Dendritic cell treated with granulocyte-macrophage colony-stimulating factor and Interleukin-4, amounts not matched to agents 40 ng/mL and 50 ng/mL, for 4 days (primary cell): Measurements from ENCODE around the gene CCNE1.

Source experiments
- H3K27ac Mint-ChIP-seq: one replicate; pipeline ENCODE4 v1.8.0; 2022; ENCODE audit warnings: mild to moderate bottlenecking, mixed read lengths
- H3K27me3 Mint-ChIP-seq: one replicate; pipeline ENCODE4 v1.8.0; 2022; ENCODE audit warnings: mild to moderate bottlenecking, mixed read lengths
- H3K36me3 Mint-ChIP-seq: one replicate; pipeline ENCODE4 v1.8.0; 2022; ENCODE audit warnings: low read depth, mixed read lengths
- H3K4me1 Mint-ChIP-seq: one replicate; pipeline ENCODE4 v1.8.0; 2022; ENCODE audit warnings: low read depth, mixed read lengths
- H3K4me3 Mint-ChIP-seq: one replicate; pipeline ENCODE4 v1.8.0; 2022; ENCODE audit warnings: mild to moderate bottlenecking, moderate library complexity, mixed read lengths
- H3K9me3 Mint-ChIP-seq: one replicate; pipeline ENCODE4 v1.8.0; 2022; ENCODE audit warnings: mixed read lengths
- intact Hi-C: fragments of 100-400 bp; cut with micrococcal nuclease; formaldehyde crosslinking; loops from one replicate; pipeline ENCODE4 v1.15.0; 2022

Gene CCNE1

DNA sequence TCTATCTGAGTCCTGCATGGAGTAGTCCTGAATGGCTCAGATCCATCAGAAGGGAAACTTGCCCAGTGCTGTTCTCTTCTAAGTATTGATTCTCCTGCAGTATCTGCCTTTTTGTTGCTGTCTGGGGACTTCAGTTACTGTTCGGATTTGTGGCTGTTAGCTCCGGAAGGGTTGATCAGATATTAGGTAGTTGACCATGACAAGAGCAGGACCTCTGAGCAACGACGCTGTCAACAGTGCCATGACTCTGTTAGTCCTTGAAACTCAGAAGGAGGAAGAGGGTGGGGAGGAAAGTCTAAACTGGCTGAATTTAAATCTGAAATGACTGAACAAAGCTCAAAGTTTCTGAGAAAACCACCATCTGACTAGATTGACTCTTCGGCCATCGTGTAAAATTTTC is 42.2 kb downstream of the CCNE1 start:
- no peaks in the 10 kb centered on the region for H3K4me1 Mint-ChIP-seq
- no peak overlapping the region for H3K4me3 Mint-ChIP-seq
- H3K9me3 Mint-ChIP-seq = no peaks in the 10 kb centered on the region
- H3K27me3 Mint-ChIP-seq = peaks cover 8% of the 10 kb centered on the region
- intact Hi-C loops = no loop called here
- no peaks in the 10 kb centered on the region for H3K36me3 Mint-ChIP-seq
- H3K27ac Mint-ChIP-seq = no peak overlapping the region

DNA sequence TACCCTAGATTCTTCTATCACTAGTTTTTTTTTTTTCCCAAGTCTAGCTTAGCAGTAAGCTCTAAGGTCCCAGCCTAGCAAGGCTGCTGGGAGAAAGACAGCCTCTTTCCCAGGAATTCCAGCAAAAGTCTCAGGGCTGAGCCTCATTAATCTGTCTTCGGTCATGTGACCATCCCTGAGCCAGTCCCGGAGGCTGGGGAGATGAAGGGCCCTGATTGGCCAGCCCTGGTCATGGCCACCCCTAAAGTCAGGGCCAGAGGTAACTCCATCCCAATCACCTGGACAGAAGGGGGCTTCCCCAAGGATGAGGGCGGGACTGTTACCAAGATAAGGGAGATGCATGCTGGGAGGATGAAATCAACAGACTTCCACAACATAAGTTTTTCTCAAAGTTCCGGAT is 43.3 kb downstream of the CCNE1 start:
- Mint-ChIP-seq H3K9me3 (no peaks in the 10 kb centered on the region), H3K27me3 (peaks cover 6% of the 10 kb centered on the region)
- intact Hi-C loops = no loop called here

DNA sequence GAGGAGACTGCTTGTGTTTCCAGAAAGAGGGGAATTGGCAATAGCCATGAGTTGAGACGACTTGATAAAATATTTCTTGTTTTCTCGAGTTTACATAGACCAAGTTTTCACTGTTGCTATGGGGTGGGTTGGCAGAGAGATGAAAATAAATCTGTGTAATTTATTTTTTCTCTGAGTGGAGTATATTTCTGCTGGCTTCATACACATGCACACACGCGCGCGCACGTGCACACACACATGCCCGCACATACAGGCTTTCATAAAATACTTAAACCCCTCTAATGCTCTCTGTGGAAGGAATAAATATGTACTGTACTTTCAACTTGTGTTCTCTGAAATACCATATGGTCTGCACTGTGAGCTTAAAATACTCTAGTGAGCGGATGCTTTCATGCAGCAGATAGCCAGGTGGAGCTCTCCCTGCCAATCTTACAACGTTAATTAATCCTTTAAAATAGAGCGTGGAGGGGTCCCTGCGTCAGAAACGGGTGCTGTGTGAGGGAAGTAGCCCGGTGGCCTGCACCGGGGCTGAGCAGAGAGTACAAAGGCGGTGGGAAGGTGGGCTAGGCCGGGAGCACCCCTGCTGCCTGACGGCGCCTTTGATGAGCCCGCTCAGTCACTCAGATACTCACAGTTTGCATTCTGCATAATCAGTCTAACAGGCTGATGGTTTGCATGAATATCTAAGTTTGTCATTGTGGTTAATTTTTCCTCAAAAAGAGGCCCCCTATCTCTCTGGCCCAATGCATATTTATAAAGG is 44.1 kb downstream of the CCNE1 start:
- no peaks in the 10 kb centered on the region for H3K9me3 Mint-ChIP-seq
- H3K4me3 Mint-ChIP-seq = no peak overlapping the region
- no peaks in the 10 kb centered on the region for H3K36me3 Mint-ChIP-seq
- peaks cover 4% of the 10 kb centered on the region for H3K27me3 Mint-ChIP-seq
- H3K4me1 Mint-ChIP-seq = no peaks in the 10 kb centered on the region
- intact Hi-C loops = no loop called here
- no peak overlapping the region for H3K27ac Mint-ChIP-seq

More for the DNA sequence above, 43.3 kb downstream of the CCNE1 start:
- Mint-ChIP-seq H3K27ac (no peak overlapping the region), H3K4me1 (no peaks in the 10 kb centered on the region), H3K36me3 (no peaks in the 10 kb centered on the region), H3K4me3 (no peak overlapping the region)

DNA sequence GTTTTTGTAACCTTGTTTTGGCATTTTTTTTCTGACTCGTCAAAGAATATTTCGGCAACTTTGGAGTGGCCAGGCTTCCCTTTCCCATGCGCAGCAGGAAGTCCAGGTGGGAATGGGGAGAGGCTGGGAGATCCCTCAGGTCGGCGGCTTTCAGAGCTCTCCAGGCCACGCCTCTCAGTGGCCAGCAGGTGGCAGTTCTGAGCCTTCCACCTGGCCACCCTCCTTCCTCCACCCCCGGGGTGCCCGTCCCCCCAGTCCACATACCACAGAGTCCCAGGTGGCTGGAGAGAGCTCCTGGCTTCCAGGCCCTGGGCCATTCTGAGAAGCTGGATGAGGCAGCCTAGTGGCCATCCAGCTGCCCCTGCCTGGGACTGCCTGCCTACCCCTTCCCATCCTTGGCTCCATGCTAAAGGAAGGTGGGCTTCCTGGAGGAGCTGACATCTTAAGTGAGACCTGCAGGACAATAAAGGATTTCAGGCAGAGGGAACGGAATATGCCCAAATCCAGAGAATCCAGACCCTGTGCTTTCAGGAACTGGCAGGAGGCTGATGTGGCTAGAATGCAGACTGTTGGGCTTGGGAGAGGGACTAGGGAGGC is 46.3 kb downstream of the CCNE1 start:
- intact Hi-C loops = no loop called here
- Mint-ChIP-seq H3K36me3 (no peaks in the 10 kb centered on the region), H3K27me3 (peaks cover 4% of the 10 kb centered on the region), H3K4me3 (no peak overlapping the region), H3K9me3 (no peaks in the 10 kb centered on the region), H3K27ac (no peak overlapping the region), H3K4me1 (no peaks in the 10 kb centered on the region)

DNA sequence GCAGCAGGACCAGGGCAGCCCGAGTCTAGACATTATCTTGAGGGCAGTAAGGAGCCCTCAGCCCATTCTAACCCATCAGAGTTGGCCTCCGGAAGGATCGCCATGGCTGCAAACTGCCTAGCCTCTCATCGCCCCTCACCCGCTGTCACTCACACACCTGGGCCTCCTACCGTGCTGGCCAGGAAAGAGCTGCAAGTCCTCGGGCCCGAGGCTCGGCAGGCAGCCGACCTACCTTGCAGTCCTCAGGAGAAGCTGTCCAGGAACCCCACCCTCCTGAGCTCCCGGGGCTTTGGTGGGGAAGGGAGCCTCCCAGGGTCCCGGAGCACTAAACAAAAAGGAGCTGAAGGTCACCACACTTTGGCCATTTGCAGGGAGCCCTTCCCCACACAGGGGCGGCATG is 46.8 kb downstream of the CCNE1 start:
- Mint-ChIP-seq H3K4me1 (peaks cover 2% of the 10 kb centered on the region), H3K36me3 (no peaks in the 10 kb centered on the region), H3K27me3 (peaks cover 4% of the 10 kb centered on the region), H3K9me3 (no peaks in the 10 kb centered on the region), H3K4me3 (no peak overlapping the region), H3K27ac (no peak overlapping the region)
- intact Hi-C loops = no loop called here

DNA sequence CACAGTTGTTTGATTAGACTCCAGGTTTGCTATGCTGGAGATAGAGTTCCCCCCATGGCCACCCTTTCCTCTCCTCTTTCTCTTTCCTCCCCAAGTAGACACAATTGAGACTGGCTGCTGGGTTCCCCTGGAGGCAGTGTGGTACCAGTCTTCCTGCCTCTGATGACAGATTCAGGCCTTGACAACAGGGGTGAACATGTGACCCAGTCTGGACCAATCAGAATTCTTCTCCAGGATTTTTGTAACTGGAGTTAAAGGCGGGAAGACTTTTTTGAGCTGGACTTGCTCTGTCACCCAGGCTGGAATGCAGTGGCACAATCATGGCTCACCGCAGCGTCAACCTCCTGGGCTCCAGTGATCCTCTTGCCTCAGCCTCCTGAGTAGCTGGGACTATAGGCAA is 48.7 kb downstream of the CCNE1 start:
- peaks cover 10% of the 10 kb centered on the region for H3K4me1 Mint-ChIP-seq
- intact Hi-C loops = no loop called here
- H3K9me3 Mint-ChIP-seq = no peaks in the 10 kb centered on the region
- H3K27me3 Mint-ChIP-seq = peaks cover 13% of the 10 kb centered on the region
- H3K36me3 Mint-ChIP-seq = no peaks in the 10 kb centered on the region
- no peak overlapping the region for H3K27ac Mint-ChIP-seq
- no peak overlapping the region for H3K4me3 Mint-ChIP-seq

DNA sequence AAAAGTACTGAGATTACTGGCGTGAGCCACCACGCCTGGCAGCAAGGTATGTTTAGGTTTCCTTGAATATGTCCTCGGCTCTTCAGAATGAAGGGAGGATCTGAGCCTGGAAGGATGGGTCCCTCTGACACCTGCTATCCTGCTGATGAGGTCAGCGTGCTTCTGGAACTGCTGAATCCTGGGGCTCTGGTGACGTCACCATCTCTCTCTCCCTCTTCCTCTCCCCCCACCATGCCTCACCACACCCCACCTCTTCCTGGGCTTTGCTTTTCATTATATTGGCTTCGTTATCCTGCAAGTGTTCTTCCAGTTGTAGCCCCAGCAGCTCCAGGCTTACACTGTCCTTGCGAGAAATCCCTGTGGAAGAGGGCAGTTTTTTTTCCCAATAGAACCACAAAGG is 49.8 kb downstream of the CCNE1 start:
- H3K27ac Mint-ChIP-seq = no peak overlapping the region
- peaks cover 10% of the 10 kb centered on the region for H3K4me1 Mint-ChIP-seq
- no peak overlapping the region for H3K4me3 Mint-ChIP-seq
- intact Hi-C loops = no loop called here
- peaks cover 13% of the 10 kb centered on the region for H3K27me3 Mint-ChIP-seq
- no peaks in the 10 kb centered on the region for H3K36me3 Mint-ChIP-seq
- H3K9me3 Mint-ChIP-seq = peaks cover 4% of the 10 kb centered on the region

DNA sequence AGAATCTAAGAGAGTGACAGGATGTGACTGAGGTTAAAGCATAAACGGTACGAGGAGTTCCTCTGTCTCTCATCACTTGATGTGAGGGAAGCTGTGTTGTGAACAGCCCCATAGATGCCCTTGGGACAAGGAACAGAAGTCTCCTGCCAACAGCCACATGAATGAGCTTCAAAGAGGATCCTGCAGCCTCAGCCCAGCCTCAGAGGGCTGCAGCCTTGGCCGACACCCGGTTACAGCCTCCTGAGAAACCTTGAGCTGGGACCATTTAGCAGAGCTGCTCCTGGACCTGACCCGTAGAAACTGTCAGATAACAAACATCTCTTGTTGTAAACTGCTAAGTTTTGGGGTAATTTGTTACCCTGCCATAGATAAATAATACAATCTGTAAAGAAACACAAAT is 54.2 kb downstream of the CCNE1 start:
- H3K27ac Mint-ChIP-seq = no peak overlapping the region
- peaks cover 18% of the 10 kb centered on the region for H3K4me1 Mint-ChIP-seq
- H3K4me3 Mint-ChIP-seq = no peak overlapping the region
- no peaks in the 10 kb centered on the region for H3K36me3 Mint-ChIP-seq
- intact Hi-C loops = no loop called here
- peaks cover 16% of the 10 kb centered on the region for H3K27me3 Mint-ChIP-seq
- peaks cover 8% of the 10 kb centered on the region for H3K9me3 Mint-ChIP-seq

DNA sequence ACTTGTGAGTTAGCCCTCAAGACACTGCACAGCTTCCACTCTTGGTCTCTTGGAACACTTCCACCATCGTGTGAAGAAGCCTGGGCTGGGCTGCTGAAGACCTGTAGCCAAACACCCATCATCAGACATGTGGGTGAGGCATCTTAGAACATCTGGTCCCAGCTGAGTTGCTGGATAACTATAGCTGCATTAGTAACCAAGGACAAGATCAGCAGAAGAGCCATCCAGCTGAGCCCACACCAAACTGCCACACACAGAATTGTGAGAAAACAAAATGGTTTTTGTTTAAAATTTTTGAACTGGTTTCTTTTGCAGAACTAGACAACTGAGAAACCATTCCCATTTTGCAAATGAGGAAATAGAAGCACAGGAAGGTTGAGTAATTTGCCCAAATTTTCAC is 56.2 kb downstream of the CCNE1 start:
- Mint-ChIP-seq H3K9me3 (peaks cover 8% of the 10 kb centered on the region), H3K36me3 (no peaks in the 10 kb centered on the region), H3K27me3 (peaks cover 32% of the 10 kb centered on the region), H3K4me1 (peaks cover 26% of the 10 kb centered on the region), H3K27ac (no peak overlapping the region), H3K4me3 (no peak overlapping the region)
- intact Hi-C loops = no loop called here

DNA sequence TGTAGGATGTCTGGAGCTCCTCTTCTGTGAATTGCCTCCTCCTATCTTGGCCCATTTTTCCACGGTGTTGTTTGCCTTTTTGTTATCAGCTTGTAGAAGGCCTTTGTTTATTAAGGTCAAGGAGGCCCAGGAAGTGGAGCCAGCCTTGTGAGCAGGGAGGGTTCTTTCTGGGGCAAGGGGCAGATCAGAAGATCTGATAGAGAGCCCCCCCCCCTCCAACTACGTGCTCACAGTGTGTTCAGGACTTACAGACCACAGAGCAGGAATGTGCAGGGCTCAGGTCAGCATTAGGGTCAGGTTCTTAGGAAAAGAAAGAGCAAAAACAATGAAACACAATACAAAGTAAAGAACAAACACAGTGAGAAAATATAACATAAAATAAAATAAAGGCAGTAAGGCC is 59.4 kb downstream of the CCNE1 start:
- H3K9me3 Mint-ChIP-seq = peaks cover 8% of the 10 kb centered on the region
- H3K27ac Mint-ChIP-seq = no peak overlapping the region
- H3K27me3 Mint-ChIP-seq = peaks cover 35% of the 10 kb centered on the region
- H3K4me1 Mint-ChIP-seq = peaks cover 19% of the 10 kb centered on the region
- no peaks in the 10 kb centered on the region for H3K36me3 Mint-ChIP-seq
- intact Hi-C loops = no loop called here
- no peak overlapping the region for H3K4me3 Mint-ChIP-seq

DNA sequence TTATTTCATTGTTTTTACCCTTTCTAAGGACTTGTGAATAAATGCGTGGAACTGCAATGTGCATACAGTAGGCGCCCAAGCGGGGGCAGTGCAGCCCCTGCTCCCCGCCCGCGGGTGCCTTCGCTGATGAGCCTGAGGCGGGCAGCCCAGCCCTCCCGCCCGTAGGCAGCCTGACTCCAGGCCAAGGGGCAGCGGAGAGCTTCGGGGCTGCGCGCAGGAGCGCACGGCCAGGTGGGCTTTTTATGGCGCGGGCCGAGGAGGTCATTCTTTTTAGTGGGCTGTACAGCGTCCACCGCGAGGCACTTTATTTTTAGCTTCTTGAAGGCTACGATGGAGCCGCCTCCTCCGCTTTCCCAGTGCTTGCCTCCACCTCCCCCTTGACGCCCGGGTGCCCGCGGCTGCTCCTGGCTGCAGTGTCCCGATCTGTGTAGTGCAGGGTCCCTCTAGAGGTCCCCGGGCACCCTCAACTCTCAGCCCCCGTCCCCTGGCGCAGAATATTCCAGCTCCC is 60.5 kb downstream of the CCNE1 start:
- H3K4me1 Mint-ChIP-seq = peaks cover 26% of the 10 kb centered on the region
- no peak overlapping the region for H3K4me3 Mint-ChIP-seq
- H3K27me3 Mint-ChIP-seq = peaks cover 35% of the 10 kb centered on the region
- no peak overlapping the region for H3K27ac Mint-ChIP-seq
- no peaks in the 10 kb centered on the region for H3K9me3 Mint-ChIP-seq
- no peaks in the 10 kb centered on the region for H3K36me3 Mint-ChIP-seq
- intact Hi-C loops = no loop called here

DNA sequence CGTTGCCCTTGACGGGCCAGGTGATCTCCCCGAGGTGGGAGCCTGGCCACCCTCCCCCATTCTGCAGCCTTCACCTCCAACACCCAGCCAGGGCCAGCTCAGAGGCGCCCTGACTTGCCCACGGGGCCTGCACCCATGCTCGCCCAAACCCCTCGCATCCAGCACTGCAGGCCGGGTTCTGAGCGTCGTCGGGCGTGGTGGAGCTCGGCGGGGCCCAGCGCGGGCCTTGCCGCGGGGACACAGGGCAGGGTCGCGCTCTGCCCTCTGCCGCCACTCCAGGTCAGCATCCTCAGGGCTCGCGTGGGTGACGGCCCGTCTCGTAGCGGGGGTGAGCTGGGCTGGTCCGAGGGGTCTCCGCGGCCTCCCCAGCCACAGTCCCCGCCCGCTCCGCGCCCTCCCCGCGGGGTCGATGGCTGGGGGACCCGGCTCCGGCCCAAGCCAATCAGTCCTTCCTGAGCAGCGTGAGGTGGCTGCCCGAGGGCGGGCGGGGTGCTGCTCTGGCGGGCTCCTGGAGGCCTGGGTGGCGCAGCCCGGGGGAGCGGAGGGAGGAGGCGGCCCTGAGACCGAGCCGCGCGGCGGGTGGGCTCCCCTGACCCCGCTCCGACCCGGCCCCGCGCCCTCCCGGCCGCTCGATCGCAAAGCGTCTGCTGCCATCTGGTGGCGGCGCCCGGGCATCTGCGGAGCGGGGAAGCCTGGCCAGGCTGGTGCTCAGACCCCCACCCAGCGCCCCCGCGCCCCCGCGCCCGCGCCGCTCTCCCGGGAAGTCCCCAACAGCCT is 61.4 kb downstream of the CCNE1 start:
- H3K27ac Mint-ChIP-seq = no peak overlapping the region

More for the DNA sequence above, 61.4 kb downstream of the CCNE1 start:
- Mint-ChIP-seq H3K4me3 (peak overlapping the region; percentile 30), H3K4me1 (peaks cover 21% of the 10 kb centered on the region), H3K27me3 (peaks cover 35% of the 10 kb centered on the region), H3K9me3 (no peaks in the 10 kb centered on the region), H3K36me3 (no peaks in the 10 kb centered on the region)
- intact Hi-C loops = loop anchor here (1.0 kb wide), 3 partner anchors 102 to 143 kb away; no protein-coding TSS in a partner anchor
